ENCODE data around the gene ELOVL3.

- no peak for TF ChIP-seq POLR2A (IDR thresholded peaks at IDR 0.05)
- TF ChIP-seq, protein P1, sequence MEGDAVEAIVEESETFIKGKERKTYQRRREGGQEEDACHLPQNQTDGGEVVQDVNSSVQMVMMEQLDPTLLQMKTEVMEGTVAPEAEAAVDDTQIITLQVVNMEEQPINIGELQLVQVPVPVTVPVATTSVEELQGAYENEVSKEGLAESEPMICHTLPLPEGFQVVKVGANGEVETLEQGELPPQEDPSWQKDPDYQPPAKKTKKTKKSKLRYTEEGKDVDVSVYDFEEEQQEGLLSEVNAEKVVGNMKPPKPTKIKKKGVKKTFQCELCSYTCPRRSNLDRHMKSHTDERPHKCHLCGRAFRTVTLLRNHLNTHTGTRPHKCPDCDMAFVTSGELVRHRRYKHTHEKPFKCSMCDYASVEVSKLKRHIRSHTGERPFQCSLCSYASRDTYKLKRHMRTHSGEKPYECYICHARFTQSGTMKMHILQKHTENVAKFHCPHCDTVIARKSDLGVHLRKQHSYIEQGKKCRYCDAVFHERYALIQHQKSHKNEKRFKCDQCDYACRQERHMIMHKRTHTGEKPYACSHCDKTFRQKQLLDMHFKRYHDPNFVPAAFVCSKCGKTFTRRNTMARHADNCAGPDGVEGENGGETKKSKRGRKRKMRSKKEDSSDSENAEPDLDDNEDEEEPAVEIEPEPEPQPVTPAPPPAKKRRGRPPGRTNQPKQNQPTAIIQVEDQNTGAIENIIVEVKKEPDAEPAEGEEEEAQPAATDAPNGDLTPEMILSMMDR (IDR thresholded peaks at IDR 0.05), result no peak
Measured at GRCh38 chr10:102275343-102275742, 49.2 kb downstream of the ELOVL3 start.
